Astrocyte of the spinal cord (primary cell): ENCODE data around the gene SSX2IP.

Source experiments
- DNase-seq: peaks from one replicate; pipeline ENCODE4 v3.0.0; 2011; ENCODE audit warnings: low read depth, low spot score
- H3K4me3 ChIP-seq: 2 replicates; pipeline ENCODE4 v1.5.1; 2011; ENCODE audit warnings: low read depth, mild to moderate bottlenecking, low read length, moderate library complexity
- CTCF ChIP-seq: IDR thresholded peaks from 2 replicates; pipeline ENCODE4 v1.5.1; 2012; ENCODE audit warnings: low read depth, mild to moderate bottlenecking, low read length, inconsistent platforms
- in situ Hi-C: cut with HindIII; loops from 2 replicates; pipeline ENCODE4 v1.10.0; 2017; ENCODE audit warnings: low sequenced_read_pairs

Gene SSX2IP

DNA sequence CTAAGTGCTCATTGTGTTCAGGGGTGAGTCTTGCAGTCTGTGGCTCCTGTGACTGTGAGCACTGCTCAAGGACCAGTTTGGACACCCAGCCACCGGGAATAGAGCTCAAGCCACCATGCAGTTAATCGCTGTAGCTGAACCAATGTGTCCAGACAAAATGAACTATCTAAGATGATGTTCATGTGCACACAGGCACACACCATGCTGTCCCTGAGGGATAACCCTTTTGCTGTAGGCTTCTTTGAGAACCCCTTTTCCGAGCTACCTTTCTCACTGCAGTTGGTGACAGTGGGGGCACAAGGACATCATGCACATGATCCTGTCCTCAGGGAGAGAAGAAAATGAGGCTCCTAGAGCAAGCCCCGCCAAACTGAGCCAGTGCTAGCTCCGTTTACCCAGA, 65.4 kb downstream of the SSX2IP start:
- no peak for DNase-seq
- no peak for TF ChIP-seq CTCF
- in situ Hi-C loops, result no loop called here
- H3K4me3 ChIP-seq, result no peak overlapping the region

- no peak overlapping the region for H3K4me3 ChIP-seq
- in situ Hi-C loops, result no loop called here
- DNase-seq, result no peak
- no peak for TF ChIP-seq CTCF
Observed at GRCh38 chr1:84621553-84621952, 68.7 kb downstream of the SSX2IP start.

- peak overlapping the region; percentile 52 for H3K4me3 ChIP-seq
- in situ Hi-C loops, result no loop called here
- TF ChIP-seq CTCF, result peak; percentile 66
- DNase-seq, result peak; percentile 82
Observed at GRCh38 chr1:84620720-84621313, 69.4 kb downstream of the SSX2IP start.

DNA sequence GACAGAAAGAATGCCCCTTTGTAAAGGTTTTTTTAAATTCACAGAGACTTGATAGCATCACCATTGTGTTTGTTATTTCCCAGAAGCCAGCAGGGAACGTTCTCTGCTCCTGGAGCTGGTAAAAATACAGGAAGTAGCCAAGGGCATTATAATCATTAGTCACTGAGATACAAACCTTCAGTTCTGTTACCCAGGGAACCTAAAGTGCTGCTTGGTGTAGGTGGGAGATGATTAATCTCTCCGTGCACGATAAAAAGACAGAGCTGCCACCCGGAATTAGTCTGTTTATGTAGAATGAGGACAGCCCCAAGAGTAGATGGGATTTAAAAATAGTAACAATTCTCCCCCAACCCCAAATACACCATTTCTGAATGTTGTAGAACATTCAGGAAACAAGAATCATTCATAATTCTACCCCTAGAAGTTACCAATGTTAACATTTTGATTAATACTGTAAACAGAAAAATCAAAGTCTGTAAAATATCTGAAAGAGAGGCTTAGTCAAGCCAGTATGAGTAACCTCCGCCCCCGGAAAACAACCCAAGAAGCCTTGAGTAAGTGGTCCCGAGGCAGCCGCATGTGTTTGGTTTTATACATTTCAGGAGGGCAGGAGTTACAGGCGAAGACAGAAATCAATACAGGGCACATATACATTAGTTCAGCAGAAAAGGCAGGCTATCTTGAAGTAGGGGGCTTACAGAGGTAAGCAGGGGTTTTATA, 70.7 kb downstream of the SSX2IP start:
- TF ChIP-seq CTCF, result no peak
- in situ Hi-C loops, result no loop called here
- peak; percentile 75 for DNase-seq
- no peak overlapping the region for H3K4me3 ChIP-seq

DNA sequence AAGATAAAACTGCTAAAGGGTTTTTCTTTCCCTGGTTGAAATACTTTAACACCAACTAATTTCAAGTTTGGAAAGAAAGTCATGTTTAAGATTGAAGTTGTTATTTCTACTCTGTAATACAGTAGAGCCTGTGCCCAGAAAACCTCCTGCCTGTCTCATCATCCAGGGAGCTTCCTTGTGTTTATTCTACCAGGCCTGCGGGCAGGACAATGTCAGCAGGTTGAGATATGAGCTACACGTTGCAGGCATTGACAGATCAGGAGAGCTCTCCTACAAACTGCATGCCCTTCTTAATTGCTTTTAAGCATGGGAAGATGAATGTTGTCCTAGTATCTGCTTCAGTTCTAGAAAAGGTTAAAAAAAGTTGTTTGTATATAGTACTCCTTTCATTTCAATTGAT, 72.9 kb downstream of the SSX2IP start:
- no peak for DNase-seq
- no peak overlapping the region for H3K4me3 ChIP-seq
- TF ChIP-seq CTCF, result no peak
- in situ Hi-C loops, result no loop called here

- no peak overlapping the region for H3K4me3 ChIP-seq
- in situ Hi-C loops, result no loop called here
- DNase-seq, result no peak
- no peak for TF ChIP-seq CTCF
Observed at GRCh38 chr1:84615790-84616189, 74.5 kb downstream of the SSX2IP start.
